Heart right ventricle (tissue), 16 donors: ENCODE data around the gene BPIFB1. TPM values are rescaled to one million over a fixed set of nuclear protein-coding genes. Genes with fewer than 3 reads are reported as not detected.

Experiments used
- ATAC-seq, 8 donors: fragments of 200-7000 bp; cut with Tn5 transposase; one replicate each; pipeline ENCODE4 v1.9.1; 2020; ENCODE audit warnings: mild to moderate bottlenecking in 8 of 8, moderate library complexity in 8 of 8, moderate number of reproducible peaks in 1 of 8
- DNase-seq, 2 donors: peaks; one replicate each; pipeline ENCODE4 v3.0.0-alpha.2; 2020
- H3K27ac ChIP-seq, 10 donors: fragments of 200-600 bp; sonication (generic) in 2 of 10; one replicate each; pipeline versions ENCODE4 v1.5.0 to v1.8.0; 2020 to 2022; ENCODE audit warnings: mild to moderate bottlenecking in 3 of 10
- H3K27me3 ChIP-seq, 7 donors: fragments of 200-600 bp; one replicate each; pipeline ENCODE4 v1.8.0; 2021 to 2022; ENCODE audit warnings: mild to moderate bottlenecking in 2 of 7
- H3K36me3 ChIP-seq, 9 donors: fragments of 200-600 bp; sonication (generic) in 1 of 9; one replicate each; pipeline versions ENCODE4 v1.5.0 to v1.8.0; 2020 to 2022; ENCODE audit warnings: mild to moderate bottlenecking in 2 of 9
- H3K4me1 ChIP-seq, 9 donors: fragments of 200-600 bp; sonication (generic) in 1 of 9; one replicate each; pipeline versions ENCODE4 v1.5.0 to v1.8.0; 2020 to 2022; ENCODE audit warnings: mild to moderate bottlenecking in 4 of 9
- H3K4me3 ChIP-seq, 10 donors: fragments of 200-600 bp; sonication (generic) in 2 of 10; one replicate each; pipeline versions ENCODE4 v1.5.0 to v1.8.0; 2020 to 2022; ENCODE audit warnings: mild to moderate bottlenecking in 7 of 10, moderate library complexity in 2 of 10
- H3K9me3 ChIP-seq, 11 donors: fragments of 200-600 bp in 10 of 11; sonication (generic) in 2 of 11; one replicate each; pipeline versions ENCODE4 v1.5.0 to v1.8.0; 2013 to 2022; ENCODE audit warnings: mild to moderate bottlenecking in 2 of 11, control low read depth in 1 of 11, moderate library complexity in 1 of 11
- WGBS, 2 donors: extraction: QIAGEN DNeasy Blood & Tissue Kit; methylation state at CpG; one replicate each; pipeline ENCODE4 v1.1.7; 2013; ENCODE audit warnings: inconsistent platforms in 1 of 2; 5-methylcytosine and 5-hydroxymethylcytosine counted together
- intact Hi-C, 10 donors: fragments of 100-400 bp; cut with DNase I; formaldehyde crosslinking; loops; one replicate each; pipeline versions ENCODE4 v1.11.1 to v1.14.2; 2022
- polyA plus RNA-seq, 2 donors: library from polyadenylated mRNA; stranded (reverse); fragments of 200-250 nt; gene quantifications; one replicate each; pipeline ENCODE4 v1.2.3, GENCODE V29; 2013
- total RNA-seq, 10 donors: library from RNA; stranded (reverse); fragmentation: NEBNext Ultra II Directional in 3 of 10; extraction: Animal tissue kit (Norgen Biotek cat#: 25700) in 3 of 10; gene quantifications; one replicate each; pipeline versions ENCODE4 v1.2.1 to v1.2.4, GENCODE V29; 2021 to 2023
- TF ChIP-seq, protein P1 (sequence below), 9 donors: fragments of 200-600 bp; sonication (generic) in 2 of 9; IDR thresholded peaks; one replicate each; pipeline versions ENCODE4 v1.5.0 to v1.8.0; 2021 to 2022; ENCODE audit warnings: antibody characterized with exemption in 9 of 9, mild to moderate bottlenecking in 5 of 9, moderate library complexity in 1 of 9
- donor health status: Arrhythmogenic right ventricular cardiomyopathy.
- donor health status: ischemic (EF 13 %, LVEDD 7.1; RV severe dilation, severe dysfunction).
- donor health status: healthy with polysubstance abuse.
- donor health status: DM: no; HTN: yes; CAD: no.
- donor health status: DM: no; HTN: no; CAD: no.
- donor health status: ischemic (EF 25% LVEDD 6.9; RV normal size, moderate dysfunction).
- donor health status: ischemic (EF 25% LVEDD 5.7; RV mildly dilated, moderate dysfunction).
- donor health status: healthy.
- donor health status: DM: yes; HTN: yes; CAD: no.
- donor health status: Ischemic cardiomyopathy.
- donor health status: ischemic (EF 35%, LVEDD 5.7; RV mildly dilated, moderate dysfunction).
- donor health status: nonischemic (EF 11% LVEDD 7.7; RV severe dilation, severe dysfunction).
- donor health status: DM: yes; HTN: yes; CAD: no.
- donor health status: PGD.
- donor health status: ischemic (EF 29% LVEDD 5.4; RV normal size, mild dysfunction).
- donor health status: nonischemic (EF 23%, LVEDD 6.1; RV moderate dilation, normal function).

Gene BPIFB1
- total and polyA plus RNA-seq, 12 donors: 0.03 TPM; not detected in 11

DNA sequence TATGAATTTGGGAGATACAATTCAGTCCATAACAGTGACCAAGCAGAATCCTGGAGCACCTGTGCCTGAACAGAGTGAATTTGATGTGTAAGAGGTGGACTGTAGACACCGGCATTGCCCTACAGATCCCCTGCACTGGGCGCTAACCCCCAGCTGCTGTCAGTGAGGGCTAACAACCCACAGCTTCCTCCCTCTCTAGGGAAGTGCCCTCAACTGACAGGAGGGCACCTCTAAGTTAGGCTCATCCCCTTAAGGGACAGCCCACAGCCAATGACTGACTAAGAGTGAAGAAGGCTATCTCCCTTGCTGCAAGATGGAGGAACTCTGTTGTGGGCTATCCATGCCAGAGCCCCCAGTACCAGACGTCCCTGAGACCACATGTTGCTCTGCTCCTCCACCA, 15.3 kb upstream of the BPIFB1 start:
- peaks cover 0 to 13% (median 0%) of the 10 kb centered on the region in 9 donors for H3K4me1 ChIP-seq

DNA sequence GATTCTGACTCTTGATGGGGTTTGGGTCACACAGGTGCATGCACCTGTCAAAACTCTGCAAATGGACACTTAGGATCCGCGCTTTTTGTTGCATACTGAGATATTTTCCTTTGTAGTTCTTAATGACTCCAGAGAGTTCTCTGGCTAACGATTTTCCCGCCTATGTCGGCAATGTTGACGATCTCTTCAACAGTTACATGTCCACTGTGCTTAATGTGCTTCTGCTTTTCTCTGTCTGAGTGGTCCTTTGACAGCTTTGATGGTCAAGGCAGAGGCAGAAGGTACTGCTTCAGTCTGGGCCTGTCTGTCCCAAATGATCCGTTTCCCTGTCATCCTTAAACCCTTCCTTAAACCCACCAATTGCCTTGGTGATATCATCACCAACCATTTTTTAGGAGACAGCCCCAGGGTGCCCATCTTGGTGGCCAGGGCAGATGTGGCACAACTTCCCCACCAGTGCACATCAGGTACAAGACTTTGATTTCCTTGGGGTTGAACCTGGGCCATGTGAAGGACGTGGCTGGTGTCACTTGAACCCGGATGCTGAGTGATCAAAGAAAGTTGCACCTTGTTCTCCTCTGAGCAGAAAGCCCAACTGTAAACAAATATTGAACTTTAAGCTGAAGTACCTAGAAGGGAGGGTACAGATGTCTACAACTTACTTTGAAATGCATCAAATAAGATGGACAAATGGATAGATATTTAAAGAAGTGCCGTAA, 10.7 kb upstream of the BPIFB1 start:
- intact Hi-C loops: no loop called here
- no peaks in the 10 kb centered on the region for H3K9me3 ChIP-seq
- H3K36me3 ChIP-seq: no peaks in the 10 kb centered on the region
- peaks cover 0 to 56% (median 11%) of the 10 kb centered on the region in 7 donors for H3K27me3 ChIP-seq
- WGBS, 2 donors: 85 to 89% methylated on average over 10 of the region's 10 CpGs
- H3K27ac ChIP-seq: no peak overlapping the region
- no peak overlapping the region for H3K4me3 ChIP-seq
- peaks cover 0 to 9% (median 0%) of the 10 kb centered on the region in 9 donors for H3K4me1 ChIP-seq
- no peak for ATAC-seq
- no peak for DNase-seq
- TF ChIP-seq, protein P1, sequence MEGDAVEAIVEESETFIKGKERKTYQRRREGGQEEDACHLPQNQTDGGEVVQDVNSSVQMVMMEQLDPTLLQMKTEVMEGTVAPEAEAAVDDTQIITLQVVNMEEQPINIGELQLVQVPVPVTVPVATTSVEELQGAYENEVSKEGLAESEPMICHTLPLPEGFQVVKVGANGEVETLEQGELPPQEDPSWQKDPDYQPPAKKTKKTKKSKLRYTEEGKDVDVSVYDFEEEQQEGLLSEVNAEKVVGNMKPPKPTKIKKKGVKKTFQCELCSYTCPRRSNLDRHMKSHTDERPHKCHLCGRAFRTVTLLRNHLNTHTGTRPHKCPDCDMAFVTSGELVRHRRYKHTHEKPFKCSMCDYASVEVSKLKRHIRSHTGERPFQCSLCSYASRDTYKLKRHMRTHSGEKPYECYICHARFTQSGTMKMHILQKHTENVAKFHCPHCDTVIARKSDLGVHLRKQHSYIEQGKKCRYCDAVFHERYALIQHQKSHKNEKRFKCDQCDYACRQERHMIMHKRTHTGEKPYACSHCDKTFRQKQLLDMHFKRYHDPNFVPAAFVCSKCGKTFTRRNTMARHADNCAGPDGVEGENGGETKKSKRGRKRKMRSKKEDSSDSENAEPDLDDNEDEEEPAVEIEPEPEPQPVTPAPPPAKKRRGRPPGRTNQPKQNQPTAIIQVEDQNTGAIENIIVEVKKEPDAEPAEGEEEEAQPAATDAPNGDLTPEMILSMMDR (IDR thresholded peaks at IDR 0.05): no peak

More for the DNA sequence above, 15.3 kb upstream of the BPIFB1 start:
- no peak overlapping the region for H3K4me3 ChIP-seq
- no peaks in the 10 kb centered on the region for H3K36me3 ChIP-seq
- DNase-seq (no peak), ATAC-seq (no peak)
- intact Hi-C loops: no loop called here
- TF ChIP-seq, protein P1 (IDR thresholded peaks at IDR 0.05): no peak
- H3K27ac ChIP-seq: no peak overlapping the region
- WGBS, 2 donors: 61 to 62% methylated on average over 3 of the region's 3 CpGs
- peaks cover 0 to 59% (median 31%) of the 10 kb centered on the region in 7 donors for H3K27me3 ChIP-seq
- peaks cover 0 to 3% (median 0%) of the 10 kb centered on the region in 11 donors for H3K9me3 ChIP-seq

DNA sequence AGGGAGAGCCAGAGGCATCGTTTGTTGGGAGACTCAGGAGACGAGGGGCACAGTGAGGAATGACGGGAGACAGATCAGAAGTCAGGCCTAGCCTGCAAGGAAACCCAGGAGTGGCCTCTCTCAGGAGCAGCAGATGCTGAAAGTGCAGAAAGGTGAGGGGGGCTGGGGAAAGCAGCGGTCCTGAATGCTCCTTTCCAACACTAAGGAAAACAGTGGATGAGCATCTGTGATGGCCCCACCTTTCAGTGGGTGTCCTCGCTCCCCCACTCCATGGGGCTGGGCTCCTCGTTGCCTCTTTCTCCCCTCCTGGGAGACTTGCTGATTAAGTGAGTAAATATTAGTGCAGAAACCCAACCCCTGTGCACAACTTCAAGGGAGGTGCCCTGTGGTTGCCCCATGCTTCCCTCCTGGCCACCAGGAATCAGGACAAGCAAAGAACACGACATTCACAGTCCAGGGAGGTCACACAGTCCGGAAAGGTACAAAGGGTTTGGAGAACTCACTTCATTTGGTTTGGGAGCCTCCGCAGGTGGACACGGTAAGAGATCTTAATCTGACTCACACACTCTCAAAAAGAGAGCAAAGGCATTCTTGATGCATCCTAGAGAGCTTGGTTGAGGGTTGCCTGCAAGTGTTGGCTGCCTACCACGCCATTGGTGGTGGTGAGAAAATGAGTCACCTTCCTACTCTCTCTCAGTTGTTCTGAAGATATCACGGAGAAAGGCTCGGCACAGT, 9.7 kb upstream of the BPIFB1 start:
- no peak overlapping the region for H3K27ac ChIP-seq
- 55 to 59% methylated on average over 13 of the region's 13 CpGs for WGBS, 2 donors
- H3K4me1 ChIP-seq: peaks cover 0 to under 1% (median 0%) of the 10 kb centered on the region in 9 donors
- H3K36me3 ChIP-seq: no peaks in the 10 kb centered on the region
- intact Hi-C loops: no loop called here
- TF ChIP-seq, protein P1 (IDR thresholded peaks at IDR 0.05): no peak
- no peak overlapping the region for H3K4me3 ChIP-seq
- DNase-seq (no peak), ATAC-seq (no peak)
- H3K9me3 ChIP-seq: no peaks in the 10 kb centered on the region
- peaks cover 0 to 56% (median 10%) of the 10 kb centered on the region in 7 donors for H3K27me3 ChIP-seq

DNA sequence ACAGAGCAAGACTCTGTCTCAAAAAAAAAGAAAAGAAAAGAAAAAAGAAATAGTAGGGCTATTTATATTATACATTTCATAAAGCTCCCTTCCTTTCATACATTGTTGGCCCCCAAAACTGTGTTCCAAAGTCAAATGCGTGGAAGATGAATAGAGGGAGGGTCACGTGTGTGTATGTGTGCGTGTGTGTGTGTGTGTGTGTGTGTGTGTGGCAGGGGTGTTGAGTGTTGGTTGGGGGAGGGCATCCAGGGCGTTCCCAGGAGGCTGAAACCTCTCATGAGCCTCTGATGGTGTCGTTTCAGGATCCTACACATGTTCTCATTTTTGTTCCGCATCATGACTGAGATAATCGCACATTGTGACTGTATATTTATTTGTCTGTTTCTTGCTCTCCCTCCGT, 7.8 kb upstream of the BPIFB1 start:
- no peaks in the 10 kb centered on the region for H3K4me1 ChIP-seq
- WGBS, 2 donors: 75 to 80% methylated on average over 8 of the region's 8 CpGs
- H3K27me3 ChIP-seq: peaks cover 0 to 54% (median 13%) of the 10 kb centered on the region in 7 donors
- H3K9me3 ChIP-seq: no peaks in the 10 kb centered on the region
- no peak overlapping the region for H3K27ac ChIP-seq
- intact Hi-C loops: no loop called here
- no peak for DNase-seq
- H3K4me3 ChIP-seq: no peak overlapping the region
- TF ChIP-seq, protein P1 (IDR thresholded peaks at IDR 0.05): no peak
- ATAC-seq: no peak
- no peaks in the 10 kb centered on the region for H3K36me3 ChIP-seq
